Amniotic stem cell (primary cell): ENCODE data around the gene CHPF.
A peak's percentile ranks its signal among the peaks of the same experiment; 100 is the strongest.

Experiments used
- DNase-seq: peaks from one replicate; lab custom pipeline; 2025; lab: John Stamatoyannopoulos, UW

The CHPF gene

DNA sequence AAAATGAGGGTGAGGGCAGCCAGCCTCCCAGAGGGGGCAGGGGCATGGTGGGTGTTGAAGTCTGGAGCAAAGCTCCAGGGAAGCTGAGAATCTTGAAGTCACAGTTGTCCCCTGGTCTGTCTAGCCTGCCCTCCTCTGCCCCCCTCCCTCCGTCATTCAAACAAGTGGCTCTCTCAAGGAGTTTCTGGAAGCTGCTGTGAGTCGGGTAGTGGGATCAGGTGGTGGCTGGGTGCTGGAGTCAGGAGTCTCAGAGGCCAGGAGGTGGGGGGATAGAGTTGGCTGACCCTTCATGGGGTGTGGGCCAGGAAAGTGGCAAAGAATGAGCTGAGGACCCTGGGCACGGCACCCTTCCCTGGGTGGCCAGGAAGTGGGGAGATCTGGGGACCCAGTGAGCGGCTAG, 29.8 kb downstream of the CHPF start:
- DNase-seq = no peak

DNA sequence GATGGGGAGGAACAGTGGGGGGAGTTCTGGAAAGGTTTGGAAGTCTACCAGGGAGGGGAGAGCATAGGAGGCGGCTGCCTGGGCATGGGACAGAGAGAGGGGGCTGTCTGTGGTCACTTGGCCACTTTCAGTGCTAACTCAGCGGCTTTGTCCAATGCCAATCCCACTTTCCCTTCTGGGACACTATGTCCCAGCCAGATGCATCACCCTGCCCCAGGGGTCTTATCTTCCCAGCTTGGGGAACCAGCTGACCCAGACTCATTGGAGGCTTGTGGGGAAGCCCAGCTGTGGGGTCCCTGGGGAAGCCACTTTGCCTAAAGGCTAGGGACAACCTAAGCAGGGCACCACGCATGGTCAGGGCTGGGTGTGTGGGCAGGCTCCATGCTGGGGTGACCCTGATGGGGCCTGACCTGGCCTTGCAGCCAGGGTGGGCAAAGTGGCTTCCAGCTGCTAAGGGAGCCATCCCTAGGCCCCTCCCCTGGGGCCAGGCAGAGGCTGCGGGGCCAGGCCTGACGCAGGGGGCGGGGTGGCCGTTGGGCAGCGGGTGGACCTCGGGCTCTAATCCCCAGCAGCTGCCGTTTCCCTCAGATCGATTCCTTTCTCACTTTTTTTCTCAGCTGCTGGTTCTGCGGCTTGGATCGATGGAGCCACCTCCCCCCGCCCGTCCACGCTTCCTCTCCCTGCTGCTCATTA, 30.9 kb downstream of the CHPF start:
- DNase-seq = no peak

DNA sequence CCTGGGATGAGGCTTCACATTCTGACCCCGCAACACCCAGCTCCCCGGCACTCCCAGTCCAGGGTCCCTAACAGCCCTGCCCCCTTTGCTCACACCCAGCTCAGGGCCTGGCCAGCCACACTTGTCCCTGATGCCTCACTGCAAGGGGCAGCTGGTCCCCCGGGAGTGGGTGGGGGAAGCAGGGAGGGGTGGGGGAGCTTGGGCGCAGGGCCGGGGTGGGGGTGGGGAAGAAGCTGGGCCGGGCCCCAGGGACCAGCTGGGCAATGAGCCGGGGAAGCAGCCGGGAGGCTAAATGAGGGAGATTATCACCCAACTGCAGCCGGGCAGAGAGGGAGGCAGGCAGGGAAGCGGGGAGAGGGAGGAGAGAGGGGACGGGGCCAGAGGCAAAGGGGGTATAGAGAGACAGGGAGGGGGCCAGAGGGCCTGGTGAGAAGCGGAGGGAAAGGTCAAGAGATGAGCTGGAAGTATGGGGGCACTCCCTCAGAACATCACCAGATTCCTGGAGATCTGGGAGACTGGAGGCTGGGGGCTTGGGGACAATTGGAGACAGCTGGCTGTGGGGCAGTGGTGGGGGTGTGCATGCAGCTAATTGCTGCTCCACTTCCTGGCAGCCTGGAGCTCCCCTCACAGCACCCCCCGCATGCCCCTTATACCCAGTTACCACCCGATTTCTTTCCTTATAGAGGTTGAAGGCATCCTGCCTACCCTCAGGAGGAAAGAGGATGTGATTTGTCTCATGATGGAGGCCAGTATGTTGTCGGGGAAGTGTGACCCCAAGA, 31.9 kb downstream of the CHPF start:
- DNase-seq = no peak

DNA sequence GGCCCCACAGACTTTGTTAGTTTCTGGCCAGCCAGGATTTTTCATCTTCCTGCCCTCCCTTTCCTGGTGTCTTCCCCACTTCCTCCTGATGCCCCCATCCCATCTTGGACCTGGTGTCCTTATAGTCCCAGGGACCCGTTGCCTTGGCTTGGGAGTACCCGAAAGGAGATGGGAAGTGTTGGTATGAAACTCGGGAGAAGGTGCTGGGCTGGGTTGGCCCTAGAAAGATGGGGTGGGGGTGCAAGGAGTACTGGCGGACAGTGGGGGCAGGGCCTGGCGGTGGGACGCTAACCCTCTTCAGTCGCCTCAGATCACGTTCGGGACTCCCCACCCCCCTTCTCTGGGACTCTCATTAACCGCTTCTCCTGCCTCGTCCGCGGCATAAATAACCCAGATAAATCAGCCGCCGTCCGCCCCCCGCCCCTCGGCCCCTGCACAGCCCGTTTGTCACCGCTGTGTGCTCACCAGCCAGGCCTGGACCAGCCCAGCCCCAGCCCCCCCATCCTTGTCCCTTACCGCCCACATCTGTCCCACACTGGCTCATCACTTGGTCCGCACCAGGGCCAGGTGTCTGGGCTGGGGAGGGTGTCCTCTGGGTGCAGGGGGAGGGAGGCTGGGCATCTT, 33.0 kb downstream of the CHPF start:
- DNase-seq = no peak

DNA sequence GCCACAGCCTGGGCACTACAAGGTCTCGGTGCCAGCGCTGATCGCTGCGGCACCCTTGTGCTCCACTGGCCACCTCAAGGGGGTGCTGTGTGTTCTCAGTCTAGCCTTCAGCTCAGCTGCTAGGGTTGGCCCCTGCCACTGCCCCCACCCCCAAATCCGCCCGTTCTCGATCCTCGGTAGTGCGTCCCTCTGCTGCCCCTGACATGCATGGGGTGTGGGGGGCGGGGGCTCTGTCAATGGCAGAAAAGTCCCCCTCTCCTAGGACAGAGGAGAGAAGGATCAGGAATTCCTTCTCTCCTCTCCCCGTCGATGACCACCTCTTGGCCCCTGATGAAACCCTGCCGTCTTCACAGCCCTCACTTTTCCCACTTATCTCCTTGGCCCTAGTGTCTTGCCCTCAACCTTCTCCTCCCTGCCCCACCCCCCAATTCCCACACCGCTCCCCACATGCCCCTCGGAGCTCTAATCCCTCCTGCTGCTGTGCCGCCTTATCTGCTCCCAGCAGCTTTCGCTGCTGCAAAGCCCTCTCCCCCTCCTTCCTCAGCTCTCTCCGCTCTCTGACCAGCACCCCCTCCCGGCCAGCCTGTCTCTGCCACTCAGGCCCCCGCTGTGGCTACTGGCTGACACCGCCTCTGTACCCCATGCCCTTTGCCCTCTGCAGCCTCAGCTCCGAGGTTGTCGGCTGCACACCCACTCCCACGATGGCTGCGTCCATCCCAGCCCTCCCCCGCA, 33.7 kb downstream of the CHPF start:
- no peak for DNase-seq

DNA sequence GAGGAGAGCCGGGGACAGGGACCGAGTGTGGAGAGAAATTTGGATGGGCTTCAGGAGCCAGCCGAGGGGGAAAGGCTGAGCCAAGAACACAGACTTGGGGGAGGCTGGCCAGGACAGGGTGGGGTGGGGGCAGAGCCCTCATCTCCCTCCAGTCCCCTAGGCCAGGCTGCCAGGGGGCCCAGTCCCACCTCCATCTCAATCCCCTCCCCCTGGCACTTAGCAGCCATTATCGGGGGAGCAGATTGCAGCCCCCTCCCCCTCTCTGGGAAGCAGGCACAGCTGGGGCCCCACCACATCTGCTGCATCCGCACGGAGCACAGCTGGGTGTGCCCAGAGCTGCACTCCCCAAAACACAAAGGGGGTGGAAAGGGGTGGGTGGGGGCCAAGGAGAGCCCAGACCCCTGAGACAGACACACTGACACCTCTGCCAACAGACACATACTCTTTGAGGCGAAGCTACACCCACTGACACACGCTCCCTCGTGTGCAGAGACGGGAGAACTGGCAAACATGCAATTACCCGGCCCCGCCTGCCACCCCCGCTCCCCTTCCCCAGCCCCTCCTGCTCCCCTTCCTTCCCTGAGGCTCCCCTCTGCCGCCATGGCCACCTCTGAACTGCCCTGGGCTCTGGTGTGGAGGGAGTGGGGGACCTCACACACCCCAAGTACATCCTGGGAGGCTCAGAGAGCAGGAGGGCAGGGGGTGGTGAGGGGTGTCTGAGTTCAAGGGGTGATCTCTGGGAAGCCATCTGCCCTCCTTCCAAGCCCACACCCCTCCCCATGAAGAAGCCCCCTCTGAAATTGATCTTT, 34.4 kb downstream of the CHPF start:
- DNase-seq = no peak

DNA sequence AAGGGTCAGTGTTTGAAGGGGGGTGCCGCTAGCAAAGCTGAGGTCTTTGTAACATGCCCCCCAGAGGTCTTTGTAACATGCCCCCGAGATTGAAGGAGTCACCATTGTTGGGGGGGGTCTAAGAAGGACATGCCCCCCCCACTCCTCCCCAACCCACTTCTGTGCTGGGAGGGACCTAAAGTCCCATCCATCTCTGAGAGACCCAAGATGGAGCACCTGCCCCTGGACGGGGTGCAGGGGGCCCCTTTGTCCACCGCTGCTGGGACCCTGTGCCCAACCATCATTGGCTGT, 35.2 kb downstream of the CHPF start:
- DNase-seq = no peak

DNA sequence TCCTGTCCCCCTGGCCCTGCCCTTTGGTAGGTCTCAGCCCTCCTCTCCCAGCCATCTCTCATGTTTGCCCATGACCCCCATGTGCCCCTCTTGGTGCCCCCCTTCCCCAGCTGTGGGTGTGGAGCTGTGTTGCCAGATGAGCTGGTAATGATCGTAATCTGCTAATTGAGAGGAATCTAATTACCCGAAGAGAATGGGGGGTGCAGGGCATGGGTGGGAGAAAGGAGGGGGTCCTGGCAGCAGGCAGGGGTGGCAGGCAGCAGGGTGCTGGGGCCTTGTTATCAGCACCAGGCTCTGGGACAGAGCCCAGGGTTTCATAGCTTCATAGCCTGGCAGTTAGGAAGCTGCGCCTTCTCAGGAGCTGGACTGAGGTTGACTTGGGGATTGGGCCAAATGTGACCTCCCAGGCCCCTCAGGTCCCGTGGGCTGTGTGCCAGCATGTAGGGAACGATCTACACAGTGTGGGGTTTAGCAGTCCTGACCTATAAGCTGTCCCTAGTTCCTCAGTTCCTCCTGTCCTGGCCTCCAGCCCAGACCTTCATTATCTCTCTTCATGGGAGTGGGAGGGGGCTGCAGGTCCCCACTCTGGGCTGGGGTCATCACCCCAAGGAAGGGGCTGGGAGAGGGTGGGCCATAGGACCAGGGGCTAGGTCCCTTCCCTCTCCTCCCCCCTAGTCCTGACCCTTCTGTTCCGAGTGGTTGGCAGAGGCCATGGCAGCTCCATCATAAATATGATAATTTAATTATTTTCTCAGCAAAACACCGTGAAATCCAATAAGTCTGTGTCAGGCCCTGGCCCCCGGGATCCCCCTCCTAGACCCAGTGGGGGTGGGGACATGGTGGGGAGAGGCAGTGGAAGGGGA, 35.8 kb downstream of the CHPF start:
- DNase-seq = no peak

DNA sequence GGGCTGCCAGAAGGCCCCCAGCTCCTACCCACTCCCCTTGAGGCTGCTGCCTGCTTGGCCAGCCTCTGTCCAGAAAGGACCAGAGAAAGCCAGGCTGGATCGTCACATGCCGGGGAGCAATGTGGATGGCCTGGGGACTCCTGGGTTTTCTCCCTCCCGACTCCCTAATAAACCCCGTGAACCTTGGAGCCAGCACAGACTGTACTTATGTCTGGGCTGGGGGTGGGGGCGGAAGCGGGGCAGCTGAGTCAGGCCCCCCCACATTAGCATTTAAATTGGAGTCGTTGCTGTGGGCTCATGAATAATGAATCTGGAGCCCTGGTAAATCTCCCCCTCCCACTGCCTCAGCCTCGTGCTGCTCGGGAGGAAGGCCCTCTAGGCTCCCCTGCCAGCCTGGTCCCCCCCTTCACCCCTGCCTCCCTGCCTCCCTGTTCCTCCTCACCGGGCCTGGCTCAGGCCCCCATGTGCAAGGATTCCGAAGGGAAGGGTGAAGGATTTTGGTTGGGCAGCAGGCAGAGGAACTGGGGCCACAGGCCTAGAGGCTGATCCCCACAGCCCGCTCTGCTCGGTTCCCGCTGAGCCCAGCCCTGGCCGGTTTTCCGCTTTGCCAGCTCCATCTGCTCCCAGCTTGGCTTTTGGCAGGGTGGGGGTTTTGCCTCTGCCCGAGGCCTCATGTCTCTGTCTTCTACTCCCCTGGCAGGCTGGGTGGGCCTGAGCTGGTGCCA, 36.6 kb downstream of the CHPF start:
- no peak for DNase-seq

DNA sequence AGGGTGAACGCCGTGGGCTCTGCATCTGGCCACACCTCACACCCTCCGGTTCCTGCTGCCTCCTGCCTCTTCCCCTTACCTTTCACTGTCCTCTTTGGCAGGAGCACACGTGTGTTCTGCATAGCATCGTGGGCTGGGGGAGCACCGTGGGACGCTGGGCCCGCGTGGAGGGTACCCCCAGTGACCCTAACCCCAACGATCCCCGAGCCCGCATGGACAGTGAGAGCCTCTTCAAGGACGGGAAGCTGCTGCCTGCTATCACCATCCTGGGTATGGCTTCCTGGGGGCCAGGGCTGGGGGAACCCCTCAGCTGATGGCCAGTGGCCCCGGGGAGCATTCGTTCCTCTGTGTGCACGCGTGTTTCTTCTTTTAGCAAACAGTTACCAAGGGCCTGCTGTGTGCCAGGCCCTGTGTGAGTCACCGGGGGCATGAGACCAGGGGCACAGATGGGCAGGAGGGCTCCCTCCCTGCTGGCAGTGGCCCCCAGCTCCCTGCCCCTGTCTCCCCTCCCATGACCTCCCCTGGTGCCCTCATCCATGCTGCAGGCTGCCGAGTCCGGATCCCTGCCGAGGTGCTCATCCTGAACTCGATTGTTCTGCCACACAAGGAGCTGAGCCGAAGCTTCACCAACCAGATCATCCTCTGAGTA, 37.3 kb downstream of the CHPF start:
- no peak for DNase-seq

DNA sequence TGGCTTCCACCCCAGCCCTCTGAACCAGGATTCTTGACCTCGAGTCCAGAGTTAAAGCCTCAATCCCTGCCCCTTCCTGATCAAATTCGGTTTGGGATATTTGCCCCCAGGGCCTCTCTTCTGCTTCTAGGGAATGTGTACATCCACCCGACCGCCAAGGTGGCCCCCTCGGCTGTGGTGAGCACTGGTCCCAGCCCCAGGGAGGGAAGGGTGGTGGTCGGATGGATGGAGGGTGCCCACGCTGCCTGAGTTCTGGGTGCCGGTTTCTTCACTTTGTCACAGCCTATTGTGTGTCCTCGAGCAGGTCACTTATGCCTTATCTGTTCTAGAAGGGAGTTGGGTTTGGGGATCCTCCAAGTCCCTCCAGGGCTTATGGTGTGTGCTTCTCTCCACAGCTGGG, 38.0 kb downstream of the CHPF start:
- DNase-seq = no peak

DNA sequence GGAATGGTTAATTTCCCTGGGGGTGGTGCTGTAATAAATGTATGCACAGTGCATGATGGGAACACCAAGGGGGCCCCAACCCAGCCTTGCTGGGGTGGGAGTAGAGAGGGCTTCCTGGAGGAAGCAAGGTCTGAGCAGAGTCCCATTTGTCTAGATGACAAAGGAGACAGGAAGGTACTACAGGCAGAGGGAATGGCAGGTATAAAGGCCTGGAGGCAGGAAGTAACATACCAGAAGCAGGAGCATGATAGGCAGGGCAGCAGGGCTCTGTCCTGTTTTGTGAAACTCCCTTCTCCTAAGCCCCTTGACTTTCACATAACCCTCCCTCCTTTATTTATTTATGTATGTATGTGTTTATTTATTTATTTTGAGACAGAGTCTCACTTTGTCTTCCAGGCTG, 41.0 kb downstream of the CHPF start:
- no peak for DNase-seq

DNA sequence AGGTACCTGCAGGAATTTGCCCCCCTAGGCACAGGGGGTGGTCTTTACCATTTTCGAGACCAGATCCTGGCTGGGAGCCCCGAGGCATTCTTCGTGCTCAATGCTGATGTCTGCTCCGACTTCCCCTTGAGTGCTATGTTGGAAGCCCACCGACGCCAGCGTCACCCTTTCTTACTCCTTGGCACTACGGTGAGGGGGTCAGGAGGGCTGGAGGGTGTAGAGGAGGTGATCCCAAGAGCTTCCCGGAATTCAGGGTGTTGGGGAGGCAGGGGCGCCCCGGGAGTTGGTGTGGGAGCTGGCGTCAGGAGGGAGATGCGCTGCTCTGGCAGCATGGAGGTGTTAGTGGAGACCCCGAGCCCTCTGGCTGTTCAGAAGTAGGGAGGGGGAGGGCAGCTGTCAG, 41.8 kb downstream of the CHPF start:
- DNase-seq = no peak

DNA sequence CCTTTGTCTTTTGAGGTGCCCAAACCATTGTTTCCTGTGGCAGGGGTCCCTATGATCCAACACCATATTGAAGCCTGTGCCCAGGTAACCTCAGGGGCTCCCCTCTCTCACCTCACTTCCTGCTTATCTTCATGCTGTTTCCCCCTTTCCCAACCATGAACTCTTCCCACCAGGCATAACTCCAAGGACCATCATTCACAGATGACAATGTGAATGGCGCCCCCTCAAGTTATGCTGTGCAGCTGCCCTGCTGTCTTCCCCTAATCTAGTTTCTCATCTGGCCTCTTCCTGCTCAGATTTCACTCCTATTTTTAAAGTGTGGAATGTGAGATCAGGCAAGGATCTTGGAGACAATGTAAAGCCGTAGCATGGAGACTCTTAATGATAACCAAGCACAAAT, 43.5 kb downstream of the CHPF start:
- no peak for DNase-seq

DNA sequence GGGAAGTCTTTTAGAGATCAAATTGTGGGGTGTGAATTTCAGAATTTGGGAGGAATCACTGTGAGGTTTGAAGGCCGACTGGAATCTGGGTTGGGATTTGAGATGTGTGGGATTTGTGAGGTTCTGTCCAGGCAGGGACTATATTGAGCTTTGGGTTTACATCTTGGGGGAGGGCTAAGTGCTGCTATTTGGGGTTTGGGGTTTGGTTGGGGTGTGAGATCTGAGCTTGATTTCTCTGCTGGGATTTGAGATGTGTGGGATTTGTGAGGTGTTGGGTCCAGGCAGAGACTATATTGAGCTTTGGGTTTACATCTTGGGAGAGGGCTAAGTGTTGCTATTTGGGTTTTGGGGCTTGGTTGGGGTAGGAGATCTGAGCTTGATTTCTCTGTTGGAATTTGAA, 44.1 kb downstream of the CHPF start:
- DNase-seq = no peak

DNA sequence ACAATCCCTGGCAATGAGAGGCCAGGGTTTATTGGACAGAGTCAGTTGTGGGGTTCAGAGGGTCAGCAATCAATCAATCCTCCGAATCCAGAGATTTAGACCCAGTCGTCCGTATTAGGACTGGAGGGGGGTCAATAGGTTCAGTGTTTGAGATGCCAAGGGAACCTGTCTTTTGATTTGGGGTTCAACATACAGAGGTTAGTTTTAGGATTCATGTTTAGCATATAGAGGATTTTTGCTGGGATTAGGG, 44.6 kb downstream of the CHPF start:
- no peak for DNase-seq

DNA sequence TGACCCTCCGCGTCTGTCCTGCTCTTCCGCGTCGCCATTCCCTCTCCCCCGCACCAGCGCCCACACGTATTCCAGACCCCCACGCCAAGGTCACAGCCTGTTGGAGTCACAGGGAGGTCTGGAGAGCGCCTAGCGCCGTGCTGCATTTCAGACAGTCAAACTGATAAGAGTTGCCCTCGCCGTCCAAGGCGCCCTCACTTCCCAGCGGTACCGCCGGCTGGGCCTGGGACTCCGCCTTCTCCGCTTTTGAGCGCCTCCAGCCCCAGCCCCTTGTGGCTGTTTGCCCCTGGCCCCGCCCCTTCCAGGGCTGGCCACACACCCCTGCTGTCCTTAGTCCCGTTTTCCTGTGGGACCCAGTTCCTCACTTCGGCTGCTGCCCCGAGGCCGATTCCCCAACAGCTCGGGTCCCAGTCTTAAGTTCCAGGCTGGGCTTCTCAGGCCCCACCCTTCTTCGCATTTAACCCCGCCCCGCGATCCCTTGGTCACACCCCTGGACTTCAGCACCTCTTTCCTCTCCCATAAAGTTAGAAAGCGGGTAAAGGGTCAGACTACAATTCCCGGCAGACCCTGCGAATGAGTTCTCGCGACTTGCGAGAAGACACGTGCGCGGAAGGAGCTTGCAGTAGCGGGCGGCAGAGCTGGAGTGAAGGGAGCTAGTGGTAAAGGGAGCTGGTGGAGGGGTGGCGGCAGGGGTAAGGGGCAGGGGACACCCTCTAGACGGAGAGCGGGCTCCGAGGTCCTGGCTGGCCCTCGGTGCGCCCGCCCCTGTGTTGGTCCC, 45.1 kb downstream of the CHPF start, which contains the start of gene GMPPA:
TSS of gene GMPPA (plus strand) at position 612 of the 778 bp plus-strand sequence. CDS start 1,085 bp downstream, outside the sequence.
- DNase-seq = peak; percentile 97

DNA sequence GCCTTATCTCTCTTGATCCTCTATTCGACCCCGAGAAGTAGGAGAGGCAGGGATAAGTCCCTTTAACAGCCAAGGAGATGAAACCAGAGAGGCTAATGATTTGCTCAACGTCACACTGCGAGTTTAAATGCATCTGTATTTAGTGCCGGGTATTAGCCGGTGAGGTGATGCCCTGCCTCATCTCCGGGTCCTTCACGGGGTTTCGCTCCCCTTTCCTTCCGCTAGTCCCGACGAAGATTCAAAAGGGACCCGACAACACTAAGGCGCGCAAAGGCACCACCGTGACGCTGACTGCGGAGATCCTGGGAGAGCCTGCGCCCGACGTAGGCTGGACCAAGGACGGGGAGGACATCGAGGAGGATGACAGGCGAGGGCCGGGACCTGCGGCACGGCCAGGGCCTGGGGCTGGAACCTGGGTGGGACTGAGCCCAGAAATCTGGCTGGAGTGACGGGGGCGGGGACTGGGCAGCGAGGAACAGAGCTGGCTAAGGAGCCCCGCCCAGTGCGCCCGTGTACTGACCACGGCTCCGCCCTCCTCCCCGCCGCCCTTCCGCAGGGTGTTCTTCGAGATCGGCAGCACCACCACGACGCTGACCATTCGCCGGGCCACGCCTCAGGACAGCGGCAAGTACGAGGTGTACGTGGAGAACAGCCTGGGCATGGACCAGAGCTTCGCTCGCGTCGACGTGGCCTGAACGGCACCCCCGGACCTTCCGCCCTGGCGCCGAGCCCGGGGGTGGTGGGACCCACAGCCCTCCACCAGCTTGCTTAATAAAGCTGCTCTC, 45.9 kb downstream of the CHPF start:
- DNase-seq = peak; percentile 34
